ENCODE data around the gene RALGAPA1. TPM values are rescaled to one million over a fixed set of nuclear protein-coding genes. Genes with fewer than 3 reads are reported as not detected.

Gene RALGAPA1
- total and polyA plus RNA-seq, 2 experiments from 2014 or later = 21.9 to 27.3 TPM

- Mint-ChIP-seq H3K9me3 (peaks cover 3% of the 10 kb centered on the region; the same call in 2 of the 3 replicates), H3K4me1 (peaks cover 8% of the 10 kb centered on the region), H3K4me3 (peak overlapping the region; percentile 81), H3K27ac (no peak overlapping the region), H3K27me3 (ENCODE audit: insufficient read depth, low read depth, poor library complexity) (no peaks in the 10 kb centered on the region), H3K36me3 (ENCODE audit: low read depth) (peaks cover 10% of the 10 kb centered on the region)
- no peak for ATAC-seq
- TF ChIP-seq STAT1 (IDR thresholded peaks at IDR 0.05; ENCODE audit: unreplicated experiment) (no peak), JUNB (IDR thresholded peaks at IDR 0.05; ENCODE audit: unreplicated experiment) (no peak), NANOG (IDR thresholded peaks at IDR 0.05; ENCODE audit: borderline replicate concordance) (no peak), POLR2AphosphoS5 (IDR thresholded peaks at IDR 0.05; ENCODE audit: low read depth) (no peak), EZH2 (IDR thresholded peaks at IDR 0.05; ENCODE audit: low read depth, unreplicated experiment) (no peak), CREB1 (CRISPR knock-in tag; IDR thresholded peaks at IDR 0.05; ENCODE audit: low read depth) (no peak), CTCF (conservative IDR thresholded peaks at IDR 0.05; ENCODE audit: low read depth in 2 of 2) (no peak), ZNF114 (CRISPR knock-in tag; IDR thresholded peaks at IDR 0.05) (no peak), ZNF331 (CRISPR knock-in tag; IDR thresholded peaks at IDR 0.05; ENCODE audit: low read depth) (no peak), ETS1 (IDR thresholded peaks at IDR 0.05) (no peak), EZH2phosphoT487 (IDR thresholded peaks at IDR 0.05; ENCODE audit: unreplicated experiment) (no peak)
- TF ChIP-seq, protein P1, sequence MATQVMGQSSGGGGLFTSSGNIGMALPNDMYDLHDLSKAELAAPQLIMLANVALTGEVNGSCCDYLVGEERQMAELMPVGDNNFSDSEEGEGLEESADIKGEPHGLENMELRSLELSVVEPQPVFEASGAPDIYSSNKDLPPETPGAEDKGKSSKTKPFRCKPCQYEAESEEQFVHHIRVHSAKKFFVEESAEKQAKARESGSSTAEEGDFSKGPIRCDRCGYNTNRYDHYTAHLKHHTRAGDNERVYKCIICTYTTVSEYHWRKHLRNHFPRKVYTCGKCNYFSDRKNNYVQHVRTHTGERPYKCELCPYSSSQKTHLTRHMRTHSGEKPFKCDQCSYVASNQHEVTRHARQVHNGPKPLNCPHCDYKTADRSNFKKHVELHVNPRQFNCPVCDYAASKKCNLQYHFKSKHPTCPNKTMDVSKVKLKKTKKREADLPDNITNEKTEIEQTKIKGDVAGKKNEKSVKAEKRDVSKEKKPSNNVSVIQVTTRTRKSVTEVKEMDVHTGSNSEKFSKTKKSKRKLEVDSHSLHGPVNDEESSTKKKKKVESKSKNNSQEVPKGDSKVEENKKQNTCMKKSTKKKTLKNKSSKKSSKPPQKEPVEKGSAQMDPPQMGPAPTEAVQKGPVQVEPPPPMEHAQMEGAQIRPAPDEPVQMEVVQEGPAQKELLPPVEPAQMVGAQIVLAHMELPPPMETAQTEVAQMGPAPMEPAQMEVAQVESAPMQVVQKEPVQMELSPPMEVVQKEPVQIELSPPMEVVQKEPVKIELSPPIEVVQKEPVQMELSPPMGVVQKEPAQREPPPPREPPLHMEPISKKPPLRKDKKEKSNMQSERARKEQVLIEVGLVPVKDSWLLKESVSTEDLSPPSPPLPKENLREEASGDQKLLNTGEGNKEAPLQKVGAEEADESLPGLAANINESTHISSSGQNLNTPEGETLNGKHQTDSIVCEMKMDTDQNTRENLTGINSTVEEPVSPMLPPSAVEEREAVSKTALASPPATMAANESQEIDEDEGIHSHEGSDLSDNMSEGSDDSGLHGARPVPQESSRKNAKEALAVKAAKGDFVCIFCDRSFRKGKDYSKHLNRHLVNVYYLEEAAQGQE (IDR thresholded peaks at IDR 0.05; ENCODE audit: unreplicated experiment) = no peak
- TF ChIP-seq, protein P2, sequence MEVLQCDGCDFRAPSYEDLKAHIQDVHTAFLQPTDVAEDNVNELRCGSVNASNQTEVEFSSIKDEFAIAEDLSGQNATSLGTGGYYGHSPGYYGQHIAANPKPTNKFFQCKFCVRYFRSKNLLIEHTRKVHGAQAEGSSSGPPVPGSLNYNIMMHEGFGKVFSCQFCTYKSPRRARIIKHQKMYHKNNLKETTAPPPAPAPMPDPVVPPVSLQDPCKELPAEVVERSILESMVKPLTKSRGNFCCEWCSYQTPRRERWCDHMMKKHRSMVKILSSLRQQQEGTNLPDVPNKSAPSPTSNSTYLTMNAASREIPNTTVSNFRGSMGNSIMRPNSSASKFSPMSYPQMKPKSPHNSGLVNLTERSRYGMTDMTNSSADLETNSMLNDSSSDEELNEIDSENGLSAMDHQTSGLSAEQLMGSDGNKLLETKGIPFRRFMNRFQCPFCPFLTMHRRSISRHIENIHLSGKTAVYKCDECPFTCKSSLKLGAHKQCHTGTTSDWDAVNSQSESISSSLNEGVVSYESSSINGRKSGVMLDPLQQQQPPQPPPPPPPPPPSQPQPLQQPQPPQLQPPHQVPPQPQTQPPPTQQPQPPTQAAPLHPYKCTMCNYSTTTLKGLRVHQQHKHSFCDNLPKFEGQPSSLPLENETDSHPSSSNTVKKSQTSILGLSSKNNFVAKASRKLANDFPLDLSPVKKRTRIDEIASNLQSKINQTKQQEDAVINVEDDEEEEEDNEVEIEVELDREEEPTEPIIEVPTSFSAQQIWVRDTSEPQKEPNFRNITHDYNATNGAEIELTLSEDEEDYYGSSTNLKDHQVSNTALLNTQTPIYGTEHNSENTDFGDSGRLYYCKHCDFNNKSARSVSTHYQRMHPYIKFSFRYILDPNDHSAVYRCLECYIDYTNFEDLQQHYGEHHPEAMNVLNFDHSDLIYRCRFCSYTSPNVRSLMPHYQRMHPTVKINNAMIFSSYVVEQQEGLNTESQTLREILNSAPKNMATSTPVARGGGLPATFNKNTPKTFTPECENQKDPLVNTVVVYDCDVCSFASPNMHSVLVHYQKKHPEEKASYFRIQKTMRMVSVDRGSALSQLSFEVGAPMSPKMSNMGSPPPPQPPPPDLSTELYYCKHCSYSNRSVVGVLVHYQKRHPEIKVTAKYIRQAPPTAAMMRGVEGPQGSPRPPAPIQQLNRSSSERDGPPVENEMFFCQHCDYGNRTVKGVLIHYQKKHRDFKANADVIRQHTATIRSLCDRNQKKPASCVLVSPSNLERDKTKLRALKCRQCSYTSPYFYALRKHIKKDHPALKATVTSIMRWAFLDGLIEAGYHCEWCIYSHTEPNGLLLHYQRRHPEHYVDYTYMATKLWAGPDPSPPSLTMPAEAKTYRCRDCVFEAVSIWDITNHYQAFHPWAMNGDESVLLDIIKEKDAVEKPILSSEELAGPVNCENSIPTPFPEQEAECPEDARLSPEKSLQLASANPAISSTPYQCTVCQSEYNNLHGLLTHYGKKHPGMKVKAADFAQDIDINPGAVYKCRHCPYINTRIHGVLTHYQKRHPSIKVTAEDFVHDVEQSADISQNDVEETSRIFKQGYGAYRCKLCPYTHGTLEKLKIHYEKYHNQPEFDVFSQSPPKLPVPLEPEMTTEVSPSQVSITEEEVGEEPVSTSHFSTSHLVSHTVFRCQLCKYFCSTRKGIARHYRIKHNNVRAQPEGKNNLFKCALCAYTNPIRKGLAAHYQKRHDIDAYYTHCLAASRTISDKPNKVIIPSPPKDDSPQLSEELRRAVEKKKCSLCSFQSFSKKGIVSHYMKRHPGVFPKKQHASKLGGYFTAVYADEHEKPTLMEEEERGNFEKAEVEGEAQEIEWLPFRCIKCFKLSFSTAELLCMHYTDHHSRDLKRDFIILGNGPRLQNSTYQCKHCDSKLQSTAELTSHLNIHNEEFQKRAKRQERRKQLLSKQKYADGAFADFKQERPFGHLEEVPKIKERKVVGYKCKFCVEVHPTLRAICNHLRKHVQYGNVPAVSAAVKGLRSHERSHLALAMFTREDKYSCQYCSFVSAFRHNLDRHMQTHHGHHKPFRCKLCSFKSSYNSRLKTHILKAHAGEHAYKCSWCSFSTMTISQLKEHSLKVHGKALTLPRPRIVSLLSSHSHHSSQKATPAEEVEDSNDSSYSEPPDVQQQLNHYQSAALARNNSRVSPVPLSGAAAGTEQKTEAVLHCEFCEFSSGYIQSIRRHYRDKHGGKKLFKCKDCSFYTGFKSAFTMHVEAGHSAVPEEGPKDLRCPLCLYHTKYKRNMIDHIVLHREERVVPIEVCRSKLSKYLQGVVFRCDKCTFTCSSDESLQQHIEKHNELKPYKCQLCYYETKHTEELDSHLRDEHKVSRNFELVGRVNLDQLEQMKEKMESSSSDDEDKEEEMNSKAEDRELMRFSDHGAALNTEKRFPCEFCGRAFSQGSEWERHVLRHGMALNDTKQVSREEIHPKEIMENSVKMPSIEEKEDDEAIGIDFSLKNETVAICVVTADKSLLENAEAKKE (CRISPR knock-in tag; IDR thresholded peaks at IDR 0.05) = no peak
- Histone ChIP-seq H3K79me2 (replicated peaks; ENCODE audit: insufficient read depth) (peaks cover 31% of the 10 kb centered on the region), H3K4me3 (peak overlapping the region; percentile 93), H3K4me2 (peak overlapping the region; percentile 80), H3K27me3 (ENCODE audit: insufficient read depth) (no peaks in the 10 kb centered on the region), H3K9me2 (ENCODE audit: insufficient read depth) (no peaks in the 10 kb centered on the region), H3K36me3 (ENCODE audit: insufficient read depth) (no peaks in the 10 kb centered on the region; the same call in 1 of the 2 replicates), H3F3A (replicated peaks; ENCODE audit: low read depth) (peaks cover 3% of the 10 kb centered on the region; the same call in 1 of the 2 replicates), H3K27ac (ENCODE audit: low read depth) (no peak overlapping the region), H4K20me1 (replicated peaks; ENCODE audit: insufficient read depth) (no peaks in the 10 kb centered on the region; the same call in 1 of the 2 replicates), H2AFZ (no peak overlapping the region), H3K4me1 (ENCODE audit: insufficient read depth) (peaks cover 7% of the 10 kb centered on the region)
- DNase-seq (ENCODE audit: low spot score) = no peak
Measured at GRCh38 chr14:35827678-35828472, 18.8 kb upstream of the RALGAPA1 start.

Data from GM23338 (cell line).